HG03439 (cell line): ENCODE results near the gene AANAT.

Experiments used
- ATAC-seq: cut with Tn5 transposase; IDR thresholded peaks from one replicate; pipeline ENCODE4 v1.9.1; 2021; ENCODE audit warnings: mild to moderate bottlenecking, moderate library complexity; ENCODE audit not compliant: unreplicated experiment

Gene AANAT

DNA sequence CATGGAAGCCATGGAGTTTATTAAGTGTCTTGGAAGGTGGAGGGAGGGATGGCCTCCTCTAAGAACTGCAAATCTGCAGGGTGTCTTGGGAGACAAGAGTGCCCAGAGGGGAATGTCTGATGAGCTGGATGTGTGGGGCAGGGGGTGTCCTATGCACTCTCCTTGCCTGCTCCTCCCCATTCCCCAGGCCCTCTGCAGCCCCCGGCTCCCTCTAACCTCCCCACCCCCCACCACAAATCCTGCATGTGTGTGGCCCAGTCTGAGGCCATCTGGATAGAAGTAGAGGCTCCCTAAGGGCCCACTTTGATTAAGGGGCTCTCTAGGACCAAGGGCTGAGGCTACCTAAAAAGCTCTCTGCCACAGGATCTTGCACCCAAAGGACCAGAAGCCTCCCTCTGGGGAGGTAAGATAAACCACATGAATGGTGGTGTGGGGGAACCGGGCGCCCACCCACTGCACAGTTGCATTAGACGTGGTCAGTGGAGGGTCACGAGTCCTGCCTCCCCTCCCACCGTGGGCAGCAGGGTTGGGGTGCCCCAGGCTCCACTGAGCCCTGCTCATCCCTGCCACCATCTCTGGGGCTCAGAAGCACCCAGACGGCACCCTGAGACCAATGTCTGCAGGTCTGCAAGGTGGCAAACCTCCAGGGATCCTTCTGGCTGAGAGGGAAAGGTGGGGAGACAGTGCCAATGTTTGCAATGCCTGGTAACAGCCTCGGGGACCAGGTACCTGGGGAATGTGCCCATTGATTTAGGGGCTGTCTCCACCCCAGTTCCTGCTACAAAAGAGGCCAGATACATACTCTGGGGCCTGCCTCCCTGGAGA lies 618 bp downstream of the AANAT start:
- no peak for ATAC-seq

DNA sequence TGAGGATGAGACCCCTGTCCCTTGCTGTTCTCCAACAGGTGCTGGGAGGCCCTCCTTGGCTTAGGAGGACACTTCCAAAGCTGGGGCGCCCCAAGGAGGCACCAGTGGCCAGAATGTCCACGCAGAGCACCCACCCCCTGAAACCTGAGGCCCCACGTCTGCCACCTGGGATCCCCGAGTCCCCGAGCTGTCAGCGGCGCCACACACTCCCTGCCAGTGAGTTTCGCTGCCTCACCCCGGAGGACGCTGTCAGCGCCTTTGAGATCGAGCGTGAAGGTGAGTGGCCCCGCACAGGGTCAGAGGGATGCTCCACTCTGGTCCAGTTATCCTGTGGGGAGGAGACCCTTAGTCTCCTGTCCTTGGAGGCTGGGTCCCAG lies 1.2 kb downstream of the AANAT start:
- no peak for ATAC-seq

DNA sequence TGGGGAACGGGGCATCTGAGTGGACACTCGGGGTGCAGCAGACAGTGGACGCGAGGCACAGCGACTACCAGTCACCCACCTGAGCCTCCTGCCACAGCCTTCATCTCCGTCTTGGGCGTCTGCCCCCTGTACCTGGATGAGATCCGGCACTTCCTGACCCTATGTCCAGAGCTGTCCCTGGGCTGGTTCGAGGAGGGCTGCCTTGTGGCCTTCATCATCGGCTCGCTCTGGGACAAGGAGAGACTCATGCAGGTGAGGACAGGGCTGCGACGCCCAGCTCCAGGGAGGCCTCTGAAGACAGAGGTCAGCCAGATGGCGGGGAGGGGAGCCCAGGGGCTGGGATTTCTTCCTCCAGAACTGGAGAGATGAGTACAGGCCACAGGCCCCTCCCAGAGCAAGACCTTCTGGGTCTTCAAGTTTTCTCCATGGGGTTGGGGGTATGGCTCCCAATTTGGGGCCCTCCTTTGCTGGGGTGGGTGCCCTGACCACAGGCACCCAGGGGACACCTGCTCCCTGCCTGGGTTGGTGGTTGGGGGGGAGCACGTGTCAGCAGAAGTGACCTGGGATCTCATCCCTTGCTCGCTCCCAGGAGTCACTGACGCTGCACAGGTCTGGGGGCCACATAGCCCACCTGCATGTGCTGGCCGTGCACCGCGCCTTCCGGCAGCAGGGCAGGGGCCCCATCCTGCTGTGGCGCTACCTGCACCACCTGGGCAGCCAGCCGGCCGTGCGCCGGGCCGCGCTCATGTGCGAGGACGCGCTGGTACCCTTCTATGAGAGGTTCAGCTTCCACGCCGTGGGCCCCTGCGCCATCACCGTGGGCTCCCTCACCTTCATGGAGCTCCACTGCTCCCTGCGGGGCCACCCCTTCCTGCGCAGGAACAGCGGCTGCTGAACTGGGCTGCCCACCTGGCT lies 1.9 kb downstream of the AANAT start:
- ATAC-seq: no peak

DNA sequence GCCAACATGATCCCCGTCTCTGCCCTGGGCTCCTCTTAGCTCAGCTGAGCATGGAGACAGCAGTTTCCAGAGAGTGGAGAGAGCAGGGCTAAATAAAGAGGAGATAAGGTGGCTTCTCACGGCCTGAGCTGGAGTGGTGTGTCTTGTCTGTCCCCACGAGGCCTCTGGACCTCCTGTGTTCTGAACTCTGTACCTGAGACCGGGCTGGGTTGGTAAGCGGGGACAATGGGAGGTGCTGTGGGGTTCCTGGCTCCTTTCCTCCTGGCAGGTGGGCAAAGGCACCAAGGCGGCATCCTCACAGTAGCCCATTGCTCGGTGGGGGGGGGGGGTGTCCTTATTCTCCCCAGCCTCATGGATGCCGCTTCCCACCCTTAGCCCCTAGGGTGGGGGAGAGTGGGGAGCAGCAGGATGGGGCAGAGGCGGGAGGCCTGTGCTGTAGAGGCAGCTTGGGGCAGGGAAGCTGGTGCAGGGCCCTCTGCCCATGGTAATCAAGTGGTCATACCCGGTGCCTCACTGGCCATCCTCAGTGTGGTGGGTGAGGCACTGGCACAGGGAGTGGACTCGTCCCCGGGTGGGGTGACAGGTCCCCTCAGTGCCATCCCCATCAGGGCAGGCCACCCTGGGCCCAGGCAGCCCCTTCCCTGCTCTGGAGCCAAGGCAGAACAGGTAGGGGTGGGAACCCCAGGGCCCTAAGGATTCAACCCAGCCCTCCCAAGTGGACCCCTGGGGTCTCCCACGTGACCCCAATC lies 2.8 kb downstream of the AANAT start:
- ATAC-seq: no peak

DNA sequence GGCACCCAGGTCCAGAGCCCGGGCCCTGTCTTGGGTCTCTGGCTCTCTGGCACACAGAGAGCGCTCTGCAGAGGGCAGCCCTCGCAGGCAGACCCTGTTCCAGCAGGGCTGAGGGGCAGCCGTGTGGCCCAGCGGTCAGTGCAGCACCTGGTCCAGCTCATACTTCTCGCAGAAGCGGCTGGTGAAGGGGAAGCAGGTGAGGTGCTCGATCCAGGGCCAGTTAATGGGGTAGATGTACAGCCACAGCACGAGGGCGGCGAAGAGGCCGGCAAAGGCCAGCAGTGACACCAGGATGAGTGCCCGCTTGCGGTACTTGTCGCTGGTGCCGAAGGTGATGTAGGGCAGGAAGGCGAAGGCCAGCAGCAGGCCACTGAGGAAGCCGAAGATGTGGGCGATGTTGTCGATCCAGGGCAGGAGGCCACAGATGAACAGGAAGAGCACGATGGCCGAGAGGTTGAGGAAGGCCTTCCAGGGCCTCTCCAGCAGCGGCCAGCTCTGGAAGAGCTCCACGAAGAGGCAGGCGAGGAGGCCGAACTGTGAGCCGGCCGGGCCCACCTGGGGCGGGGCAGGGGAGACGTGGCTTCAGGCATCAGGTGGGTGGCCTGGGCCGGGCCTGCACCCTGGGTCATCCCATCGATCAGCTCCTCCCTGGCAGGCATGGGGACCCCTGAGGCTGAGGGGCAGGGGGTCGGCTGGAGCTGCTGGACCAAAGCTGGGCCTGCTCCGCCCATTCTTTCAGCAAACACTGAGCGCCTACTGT lies 4.3 kb downstream of the AANAT start:
- ATAC-seq: no peak

DNA sequence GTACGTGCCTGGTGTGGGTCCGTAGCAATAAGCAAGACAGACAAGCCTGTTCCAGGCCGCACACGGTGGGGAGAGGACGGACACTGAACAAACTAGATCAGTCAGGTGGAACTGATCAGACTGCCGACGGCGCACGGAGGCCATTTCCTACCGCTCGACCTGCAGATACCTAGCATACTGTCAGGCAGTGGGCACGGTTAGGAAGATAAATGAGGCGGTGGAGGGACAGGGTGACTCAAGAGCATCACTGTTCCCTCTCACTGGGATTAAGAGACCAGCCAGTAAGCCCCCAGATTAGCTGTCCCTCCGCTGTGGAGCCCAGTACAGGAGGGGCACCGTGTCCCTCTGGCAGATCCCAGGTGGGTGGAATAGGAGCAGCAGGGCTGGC lies 4.8 kb downstream of the AANAT start:
- ATAC-seq: no peak

DNA sequence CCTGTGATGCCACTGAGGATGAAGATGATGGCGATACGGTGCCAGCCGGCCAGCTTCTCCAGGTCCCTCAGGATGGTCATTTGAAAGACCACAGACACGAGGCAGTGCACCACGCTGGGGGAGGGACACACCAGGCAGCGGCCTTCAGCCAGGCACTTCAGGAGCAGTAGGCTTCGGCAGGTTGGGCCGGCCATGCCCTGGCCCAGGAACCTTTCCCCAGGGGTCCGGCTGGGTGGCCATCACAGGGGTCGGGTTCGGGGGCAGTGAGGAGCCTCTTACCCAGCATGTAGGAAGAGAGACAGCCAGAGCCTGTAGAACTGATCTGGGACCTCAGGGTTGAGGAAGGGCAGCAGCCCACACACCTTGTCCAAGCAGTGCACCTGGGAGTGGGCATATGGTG lies 5.3 kb downstream of the AANAT start:
- no peak for ATAC-seq

DNA sequence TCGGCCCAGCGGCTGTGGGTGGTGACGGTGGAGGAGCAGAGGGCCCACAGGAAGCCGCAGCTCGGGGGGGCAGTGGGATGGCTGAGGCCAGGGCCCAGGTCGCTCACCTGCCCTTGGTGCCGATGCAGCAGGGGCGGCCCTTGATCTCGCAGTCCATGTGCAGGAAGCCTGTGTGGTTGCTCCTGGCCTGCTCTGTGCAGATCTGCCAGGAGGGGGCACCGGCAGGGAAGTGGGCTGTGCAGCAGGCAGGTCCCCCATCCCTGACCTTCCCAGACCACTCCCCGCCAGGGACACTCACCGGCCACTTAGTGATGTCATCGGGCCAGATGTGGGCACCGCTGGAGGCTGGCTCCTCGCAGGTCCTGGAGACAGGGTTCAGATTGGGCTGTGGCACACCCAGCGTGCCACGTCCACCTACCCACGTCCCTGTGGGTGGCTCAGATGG lies 6.2 kb downstream of the AANAT start:
- ATAC-seq: no peak

DNA sequence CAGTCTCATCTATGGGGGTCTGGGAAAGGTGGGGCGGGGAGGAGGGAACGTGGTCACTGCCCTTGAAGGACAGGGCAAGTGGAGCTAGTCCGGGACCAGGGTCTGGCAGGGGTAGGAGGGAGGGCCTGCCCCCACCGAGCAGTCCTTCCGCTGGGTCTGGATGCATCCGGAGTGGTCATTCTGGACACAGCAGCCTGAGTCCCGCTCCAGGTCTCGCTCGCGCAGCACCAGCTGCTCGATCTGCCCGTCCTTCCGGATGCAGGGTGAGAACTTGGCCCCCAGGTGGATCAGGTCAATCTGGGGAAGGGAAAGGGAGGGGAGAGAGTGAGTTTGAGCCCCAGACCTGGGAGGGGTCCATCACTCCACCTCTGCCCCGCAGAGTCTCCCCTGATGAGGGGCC lies 6.8 kb downstream of the AANAT start:
- no peak for ATAC-seq

DNA sequence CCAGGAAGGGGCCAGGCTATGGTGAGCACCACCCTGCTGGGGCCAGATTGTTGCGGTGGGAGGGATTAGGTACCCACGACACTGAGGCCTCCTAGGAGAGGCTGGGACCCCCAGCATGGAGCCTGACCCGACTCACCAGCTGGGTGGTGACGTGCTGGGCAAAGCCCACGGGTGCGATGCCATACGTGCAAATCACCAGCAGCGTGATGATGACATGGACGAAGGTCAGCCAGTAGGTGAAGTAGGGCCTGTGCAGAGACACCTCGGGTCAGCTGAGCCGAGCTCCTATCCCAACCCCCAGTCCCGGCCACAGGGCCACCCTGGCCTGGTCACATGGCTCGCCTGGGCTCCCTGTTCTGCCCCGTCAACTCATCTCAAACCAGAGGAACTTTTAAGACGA lies 7.5 kb downstream of the AANAT start:
- ATAC-seq: no peak

DNA sequence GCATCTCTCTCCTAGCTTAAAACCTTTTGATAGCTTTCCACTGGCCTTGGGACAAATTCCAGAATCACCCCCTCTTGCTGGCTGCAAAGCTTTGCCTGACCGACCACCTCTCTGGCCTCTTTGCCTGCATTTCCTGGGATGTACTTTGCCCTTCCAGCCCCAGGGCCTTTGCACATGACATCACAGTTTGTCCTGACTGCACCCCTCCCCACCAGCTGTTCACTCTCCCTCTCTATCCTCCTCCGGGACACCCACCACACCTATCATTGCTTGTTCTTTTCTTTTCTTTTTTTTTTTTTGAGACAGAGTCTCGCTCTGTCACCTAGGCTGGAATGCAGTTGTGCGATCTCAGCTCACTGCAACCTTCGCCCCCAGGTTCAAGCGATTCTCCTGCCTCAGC lies 7.9 kb downstream of the AANAT start:
- no peak for ATAC-seq

DNA sequence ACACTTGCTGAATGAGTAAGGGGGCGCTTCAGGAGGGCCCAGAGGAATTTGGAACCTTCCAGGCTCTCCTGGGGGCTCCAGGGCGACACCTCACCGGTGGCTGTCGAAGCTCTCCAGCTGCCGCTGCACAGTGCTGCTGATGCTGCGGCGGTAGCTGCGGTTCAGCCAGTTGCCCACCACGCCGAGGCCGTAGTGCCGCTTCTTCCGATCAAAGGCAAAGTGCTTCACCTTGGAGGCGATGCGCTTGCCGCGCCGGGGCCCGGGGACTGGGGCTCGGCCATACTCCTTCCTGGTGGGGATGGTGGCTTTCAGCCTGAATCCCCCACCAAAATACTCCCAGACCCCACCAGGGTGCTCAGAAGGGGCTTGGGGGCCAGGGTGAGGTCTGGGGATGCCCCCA lies 9.3 kb downstream of the AANAT start:
- ATAC-seq: no peak

DNA sequence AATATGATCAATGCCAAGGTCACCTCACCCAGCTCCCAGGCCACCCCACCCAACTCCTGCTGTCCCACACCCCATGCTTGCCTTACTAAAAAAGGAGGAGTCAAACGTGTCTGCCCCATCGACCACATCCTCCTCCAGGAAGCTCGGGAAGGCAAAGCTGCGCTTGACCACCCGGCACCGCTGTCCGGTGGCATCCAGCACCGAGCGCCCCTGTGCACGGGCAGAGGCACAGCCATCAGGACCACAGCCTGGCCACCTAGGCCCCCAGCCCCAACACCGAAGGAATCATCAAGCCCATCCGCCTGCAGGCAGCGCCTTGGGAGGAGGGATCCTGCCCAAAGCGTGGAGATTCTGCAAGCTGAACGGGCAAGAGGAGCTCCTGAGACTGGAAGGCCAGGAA lies 10.2 kb downstream of the AANAT start:
- ATAC-seq: no peak

DNA sequence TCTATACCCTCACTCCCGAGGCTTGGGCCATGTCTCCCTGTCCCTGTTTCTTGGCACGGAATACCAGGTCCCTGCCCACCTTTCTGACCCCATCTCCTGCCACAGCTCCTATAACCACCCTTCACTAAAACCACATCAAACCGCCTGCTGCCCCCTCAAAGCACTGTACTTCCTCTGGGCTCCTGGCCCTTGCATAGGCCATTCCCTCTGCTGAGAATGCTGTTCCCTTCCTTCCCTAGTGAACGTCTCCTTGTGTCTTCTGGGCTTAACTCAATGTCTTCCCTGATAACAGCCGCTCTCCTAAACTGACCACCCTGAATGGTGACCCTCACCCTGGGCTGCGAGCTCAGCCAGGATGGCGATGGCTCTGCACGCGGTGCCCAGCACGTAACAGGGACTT lies 10.7 kb downstream of the AANAT start:
- no peak for ATAC-seq

DNA sequence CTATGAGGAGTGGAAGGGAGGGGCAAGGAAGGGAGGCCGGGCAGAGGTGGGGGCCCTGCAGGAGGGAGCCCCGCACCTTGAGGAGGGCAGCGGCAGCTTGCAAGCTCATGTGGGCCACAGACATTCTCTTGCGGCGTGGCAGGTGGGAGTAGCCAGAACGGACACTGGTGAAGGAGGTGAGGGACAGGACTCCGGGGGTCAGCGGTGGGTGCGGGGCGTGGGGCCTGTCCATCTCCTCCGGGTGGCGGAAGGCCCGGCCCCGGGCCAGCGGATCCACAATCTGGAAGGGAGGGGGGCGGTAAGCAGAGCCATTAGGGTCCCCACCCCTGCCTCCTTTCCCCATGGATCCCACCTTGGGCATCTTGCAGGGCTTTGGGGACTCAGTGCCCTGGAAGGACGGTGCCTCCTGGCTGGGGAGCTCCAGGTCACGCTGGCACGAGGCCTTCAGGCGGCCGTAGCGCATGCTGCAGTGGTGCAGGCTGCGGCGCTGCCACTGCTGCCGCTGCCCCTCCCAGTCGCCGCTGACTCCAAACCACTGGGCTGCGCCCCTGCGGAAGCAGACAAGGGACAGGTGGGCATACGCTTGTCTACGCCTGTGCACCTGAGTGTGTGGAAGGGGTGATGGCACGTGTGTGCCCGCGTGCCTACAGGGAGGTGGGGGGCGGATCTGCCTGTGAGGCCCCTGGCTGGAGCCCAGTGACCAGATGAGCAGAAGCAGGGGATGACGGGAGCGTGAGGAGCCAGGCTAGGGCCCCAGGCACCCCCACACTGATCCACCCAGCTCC lies 11.5 kb downstream of the AANAT start:
- no peak for ATAC-seq

DNA sequence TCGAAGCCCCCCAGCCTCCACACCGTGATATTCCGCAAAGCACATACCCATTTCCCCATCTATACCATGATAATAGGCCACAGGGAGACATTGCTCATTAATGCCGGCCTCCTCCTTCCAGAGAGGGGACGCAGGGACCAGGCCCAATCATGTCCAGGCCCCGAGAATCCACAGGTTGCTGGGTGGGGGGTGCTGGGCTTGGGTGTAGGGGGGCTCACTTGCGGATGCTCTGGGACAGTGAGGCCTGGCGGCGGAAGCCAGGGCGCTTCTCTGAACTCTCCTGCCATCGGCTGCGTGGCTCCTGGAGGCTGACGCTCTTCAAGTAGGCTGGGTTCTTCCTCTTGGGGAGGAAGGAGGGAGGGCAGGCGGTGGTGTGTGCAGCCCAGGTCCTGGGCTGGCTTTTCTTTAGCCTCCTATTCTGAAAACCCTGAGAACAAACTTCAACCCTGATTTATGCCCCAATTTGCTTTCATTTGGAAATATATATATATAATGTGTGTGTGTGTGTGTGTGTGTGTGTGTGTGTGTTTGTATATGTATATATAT lies 12.2 kb downstream of the AANAT start:
- ATAC-seq: no peak

DNA sequence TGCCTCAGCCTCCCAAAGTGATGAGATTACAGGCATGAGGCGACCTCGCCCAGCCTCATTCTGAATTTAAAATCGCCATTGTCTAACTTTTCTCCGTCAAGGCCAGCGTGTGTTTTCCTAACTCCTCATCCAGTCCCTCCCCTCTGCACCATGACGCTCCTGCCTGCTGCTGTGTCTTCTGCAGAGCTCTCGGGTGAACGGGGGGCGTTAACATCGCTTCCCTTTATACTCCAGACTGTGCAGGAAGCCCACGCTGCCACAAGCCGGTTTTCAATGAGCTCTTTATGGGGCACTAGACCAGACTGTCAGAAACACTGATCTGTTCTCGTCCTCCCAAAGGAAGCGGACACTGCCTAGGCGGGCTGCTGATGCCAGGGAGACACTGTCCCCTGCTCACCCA lies 13.2 kb downstream of the AANAT start:
- ATAC-seq: peak; percentile 2

DNA sequence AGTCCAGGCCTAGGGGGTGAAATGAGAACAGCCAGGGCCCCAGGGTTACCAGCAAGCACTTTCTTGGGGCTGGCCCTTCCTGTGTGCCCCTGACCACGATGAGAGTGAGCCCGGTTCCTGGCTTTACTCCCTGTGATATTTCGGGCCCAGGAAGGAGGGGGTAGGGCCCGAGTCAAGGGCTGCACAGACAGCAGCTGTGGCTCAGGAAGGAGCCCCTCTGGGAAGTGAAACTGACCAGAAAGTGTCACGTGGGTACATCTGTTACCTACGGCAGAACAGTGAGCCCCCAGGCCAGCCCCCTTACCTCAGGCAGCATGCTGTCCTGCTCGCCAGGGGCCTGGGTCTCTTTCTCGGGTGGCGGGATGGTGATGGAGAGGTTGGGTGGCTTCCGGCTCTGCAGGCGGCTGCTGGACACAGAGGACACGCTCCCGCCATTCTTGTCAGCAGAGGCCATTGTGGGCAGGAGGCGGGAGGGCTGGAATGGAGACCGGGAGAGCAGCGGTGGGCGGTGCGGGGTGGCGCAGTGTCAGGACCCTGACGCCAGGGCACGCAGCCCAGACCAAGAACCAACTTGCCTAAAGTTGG lies 13.8 kb downstream of the AANAT start:
- peak; percentile 53 for ATAC-seq

DNA sequence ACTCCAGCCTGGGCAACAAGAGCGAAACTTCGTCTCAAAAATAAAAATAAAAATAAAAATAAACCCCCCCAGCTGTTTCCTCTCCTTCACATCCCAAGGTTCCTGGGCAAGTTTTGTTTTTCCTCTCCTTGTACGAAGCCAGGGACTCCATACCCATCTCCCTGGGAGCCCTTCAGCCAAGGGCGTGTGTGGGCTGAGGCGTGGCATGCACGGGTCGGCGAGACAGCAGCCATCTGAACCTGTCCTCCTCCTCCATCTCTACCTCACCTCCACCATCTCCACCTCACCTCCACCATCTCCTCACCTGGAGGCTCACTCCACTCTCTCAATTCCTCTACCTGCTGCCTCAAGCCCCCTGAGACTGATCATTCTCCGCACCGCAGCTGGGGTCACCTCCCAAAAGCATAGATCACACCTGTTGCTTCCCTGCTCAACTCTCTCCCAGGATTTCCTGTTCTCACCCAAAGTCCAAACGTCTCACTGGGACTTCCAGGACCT lies 16.9 kb downstream of the AANAT start:
- no peak for ATAC-seq
